HTR-8/SVneo (cell line): Measurements from ENCODE around the gene STARD10.

Experiments
- DNase-seq: peaks from one replicate; pipeline ENCODE4 v3.0.0; 2011; ENCODE audit warnings: low spot score, mixed read lengths; ENCODE audit not compliant: insufficient read length
- FAIRE-seq: peaks from 2 replicates; lab custom pipeline; 2011; peaks lifted over from hg19 to GRCh38; lab: Jason Lieb, UNC

The STARD10 gene

GRCh38 chr11:72768581-72768980, 25.3 kb downstream of the STARD10 start:
- no peak for FAIRE-seq
- no peak for DNase-seq

GRCh38 chr11:72767203-72768062, 26.4 kb downstream of the STARD10 start:
- FAIRE-seq (peak; percentile 13), DNase-seq (no peak)

GRCh38 chr11:72766152-72766902, 27.5 kb downstream of the STARD10 start:
- DNase-seq (no peak), FAIRE-seq (no peak)

- FAIRE-seq: no peak
Observed at GRCh38 chr11:72764503-72764902, 29.3 kb downstream of the STARD10 start.

GRCh38 chr11:72763823-72764222, 30.0 kb downstream of the STARD10 start:
- no peak for FAIRE-seq
- DNase-seq: no peak

More at GRCh38 chr11:72764503-72764902, 29.3 kb downstream of the STARD10 start:
- no peak for DNase-seq

- DNase-seq: no peak
- no peak for FAIRE-seq
Observed at GRCh38 chr11:72762641-72763304, 31.1 kb downstream of the STARD10 start.

- FAIRE-seq: no peak
- no peak for DNase-seq
Observed at GRCh38 chr11:72760539-72761405, 33.1 kb downstream of the STARD10 start.

- DNase-seq: no peak
- FAIRE-seq: no peak
Observed at GRCh38 chr11:72759468-72759985, 34.3 kb downstream of the STARD10 start.

- peak; percentile 94 for FAIRE-seq
- no peak for DNase-seq
Observed at GRCh38 chr11:72758690-72759389, 35.0 kb downstream of the STARD10 start.

- DNase-seq (no peak), FAIRE-seq (no peak)
Observed at GRCh38 chr11:72758304-72758689, 35.5 kb downstream of the STARD10 start.

GRCh38 chr11:72755713-72756285, 38.0 kb downstream of the STARD10 start:
- FAIRE-seq: no peak
- no peak for DNase-seq

GRCh38 chr11:72754544-72755155, 39.2 kb downstream of the STARD10 start:
- FAIRE-seq: no peak
- DNase-seq: no peak

GRCh38 chr11:72754149-72754543, 39.7 kb downstream of the STARD10 start:
- FAIRE-seq (no peak), DNase-seq (no peak)

- no peak for DNase-seq
- peak; percentile 60 for FAIRE-seq
Observed at GRCh38 chr11:72753341-72754148, 40.3 kb downstream of the STARD10 start.

GRCh38 chr11:72752088-72752914, 41.5 kb downstream of the STARD10 start, which contains the start of gene ARAP1:
Gene ARAP1, minus strand, starts transcription at chr11:72752408. Its CDS starts 25,280 bp downstream, at chr11:72727128.
- DNase-seq (peak; percentile 97), FAIRE-seq (peak; percentile 96)
